ENCODE measurements around the gene DERL3.

DNA sequence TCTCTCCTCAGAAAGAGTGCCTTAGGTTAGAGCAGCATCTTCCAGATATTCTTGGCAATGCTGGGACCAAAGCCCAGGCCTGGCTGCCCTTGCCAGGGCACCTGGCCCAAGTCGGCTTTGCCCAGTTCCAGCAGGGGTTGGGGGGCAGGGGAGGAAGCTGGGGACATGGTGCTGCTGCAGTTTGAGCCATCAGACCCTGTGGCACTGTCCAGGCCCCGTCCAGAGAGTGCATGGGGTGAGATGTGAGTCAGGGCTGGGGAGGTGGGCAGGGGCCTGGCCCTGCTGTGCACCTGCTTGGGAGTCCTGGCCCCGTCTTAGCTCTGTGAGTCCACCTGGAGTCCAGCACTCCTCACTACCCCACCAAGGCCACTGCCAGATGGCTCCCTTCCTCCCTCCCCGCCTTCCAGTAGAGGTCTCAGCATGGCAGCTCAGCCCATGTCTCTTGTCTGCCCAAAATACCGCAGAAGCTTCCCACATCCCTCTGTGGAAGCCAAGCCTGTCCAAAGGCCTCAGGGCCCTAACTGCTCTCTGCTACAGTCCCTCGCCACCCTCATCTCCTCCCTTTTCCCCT, 16.6 kb downstream of the DERL3 start:
- TF ChIP-seq, protein P1, sequence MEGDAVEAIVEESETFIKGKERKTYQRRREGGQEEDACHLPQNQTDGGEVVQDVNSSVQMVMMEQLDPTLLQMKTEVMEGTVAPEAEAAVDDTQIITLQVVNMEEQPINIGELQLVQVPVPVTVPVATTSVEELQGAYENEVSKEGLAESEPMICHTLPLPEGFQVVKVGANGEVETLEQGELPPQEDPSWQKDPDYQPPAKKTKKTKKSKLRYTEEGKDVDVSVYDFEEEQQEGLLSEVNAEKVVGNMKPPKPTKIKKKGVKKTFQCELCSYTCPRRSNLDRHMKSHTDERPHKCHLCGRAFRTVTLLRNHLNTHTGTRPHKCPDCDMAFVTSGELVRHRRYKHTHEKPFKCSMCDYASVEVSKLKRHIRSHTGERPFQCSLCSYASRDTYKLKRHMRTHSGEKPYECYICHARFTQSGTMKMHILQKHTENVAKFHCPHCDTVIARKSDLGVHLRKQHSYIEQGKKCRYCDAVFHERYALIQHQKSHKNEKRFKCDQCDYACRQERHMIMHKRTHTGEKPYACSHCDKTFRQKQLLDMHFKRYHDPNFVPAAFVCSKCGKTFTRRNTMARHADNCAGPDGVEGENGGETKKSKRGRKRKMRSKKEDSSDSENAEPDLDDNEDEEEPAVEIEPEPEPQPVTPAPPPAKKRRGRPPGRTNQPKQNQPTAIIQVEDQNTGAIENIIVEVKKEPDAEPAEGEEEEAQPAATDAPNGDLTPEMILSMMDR (IDR thresholded peaks at IDR 0.05), result no peak
- TF ChIP-seq POLR2A (IDR thresholded peaks at IDR 0.05), result no peak
